Mesenchymal stem cell (in vitro differentiated cells and primary cell): ENCODE measurements around the gene RPTOR.
A peak's percentile ranks its signal among the peaks of the same experiment; 100 is the strongest.

Source experiments
- DNase-seq: peaks from one replicate; pipeline ENCODE4 v3.0.0-alpha.2; 2013
- H2AFZ ChIP-seq: one replicate; pipeline ENCODE4 v1.6.1; 2013; ENCODE audit warnings: low read depth, mild to moderate bottlenecking, control low read depth, inconsistent platforms, low read length, moderate library complexity
- H2AK5ac ChIP-seq: 2 replicates; pipeline ENCODE4 v1.6.1; 2013; ENCODE audit warnings: low read length, moderate library complexity, mild to moderate bottlenecking, inconsistent platforms; ENCODE audit not compliant: severe bottlenecking
- H2BK120ac ChIP-seq: one replicate; pipeline ENCODE4 v1.6.1; 2013; ENCODE audit warnings: low read depth, mild to moderate bottlenecking, inconsistent platforms, low read length, moderate library complexity
- H2BK12ac ChIP-seq, 2 experiments: one replicate each; pipeline ENCODE4 v1.6.1; 2013; ENCODE audit warnings: inconsistent platforms in 2 of 2, low read length in 2 of 2, mild to moderate bottlenecking in 2 of 2, moderate library complexity in 2 of 2, control low read depth in 1 of 2
- H2BK15ac ChIP-seq: one replicate; pipeline ENCODE4 v1.6.1; 2013; ENCODE audit warnings: mild to moderate bottlenecking, low read depth, inconsistent platforms; ENCODE audit not compliant: poor library complexity, severe bottlenecking
- H2BK5ac ChIP-seq: 2 replicates; pipeline ENCODE4 v1.6.1; 2013; ENCODE audit warnings: low read depth, mild to moderate bottlenecking, low read length, control low read depth, inconsistent platforms; ENCODE audit not compliant: poor library complexity, severe bottlenecking
- H3K14ac ChIP-seq, 2 experiments: one replicate each; pipeline ENCODE4 v1.6.1; 2013; ENCODE audit warnings: inconsistent platforms in 2 of 2, low read length in 2 of 2, control low read depth in 1 of 2, mild to moderate bottlenecking in 1 of 2, moderate library complexity in 1 of 2
- H3K18ac ChIP-seq, 2 experiments: one replicate each; pipeline ENCODE4 v1.6.1; 2013; ENCODE audit warnings: inconsistent platforms in 2 of 2, low read length in 2 of 2, control low read depth in 1 of 2, low read depth in 1 of 2, mild to moderate bottlenecking in 1 of 2
- H3K23ac ChIP-seq, 2 experiments: one replicate each; pipeline ENCODE4 v1.6.1; 2013; ENCODE audit warnings: inconsistent platforms in 2 of 2, low read length in 2 of 2, mild to moderate bottlenecking in 2 of 2, moderate library complexity in 2 of 2, control low read depth in 1 of 2
- H3K27ac ChIP-seq: 2 replicates; pipeline ENCODE4 v1.5.1; 2013; ENCODE audit warnings: mild to moderate bottlenecking, moderate library complexity, low read length, control low read depth, inconsistent platforms; ENCODE audit not compliant: poor library complexity, severe bottlenecking
- H3K27me3 ChIP-seq, 2 experiments: 2 replicates each; pipeline versions ENCODE4 v1.6.1 to v1.7.0; 2013; ENCODE audit warnings: low read length in 2 of 2, mild to moderate bottlenecking in 2 of 2, moderate library complexity in 2 of 2, control low read depth in 1 of 2, inconsistent platforms in 1 of 2; ENCODE audit not compliant: control insufficient read depth in 1 of 2, insufficient read depth in 1 of 2
- H3K36me3 ChIP-seq, 2 experiments: 2 replicates each; pipeline versions ENCODE4 v1.6.1 to v1.7.0; 2013; ENCODE audit warnings: low read length in 2 of 2, control low read depth in 1 of 2, inconsistent platforms in 1 of 2, low read depth in 1 of 2, mild to moderate bottlenecking in 1 of 2; ENCODE audit not compliant: insufficient read depth in 2 of 2, control insufficient read depth in 1 of 2
- H3K4ac ChIP-seq, 2 experiments: one replicate each; pipeline ENCODE4 v1.6.1; 2013; ENCODE audit warnings: inconsistent platforms in 2 of 2, low read length in 2 of 2, mild to moderate bottlenecking in 2 of 2, moderate library complexity in 2 of 2, control low read depth in 1 of 2, low read depth in 1 of 2
- H3K4me1 ChIP-seq: 2 replicates; pipeline ENCODE4 v1.6.1; 2013; ENCODE audit warnings: low read depth, low read length, control low read depth; ENCODE audit not compliant: control insufficient read depth, insufficient read depth
- H3K4me2 ChIP-seq: 2 replicates; pipeline ENCODE4 v1.6.1; 2013; ENCODE audit warnings: low read length, mild to moderate bottlenecking, inconsistent platforms; ENCODE audit not compliant: poor library complexity, severe bottlenecking
- H3K4me3 ChIP-seq, 2 experiments: 2 replicates each; pipeline versions ENCODE4 v1.5.1 to v1.7.0; 2013; ENCODE audit warnings: low read length in 2 of 2, mild to moderate bottlenecking in 2 of 2, control low read depth in 1 of 2, low read depth in 1 of 2; ENCODE audit not compliant: insufficient read depth in 1 of 2
- H3K79me1 ChIP-seq: replicated peaks from 2 replicates; pipeline ENCODE4 v1.6.1; 2013; ENCODE audit warnings: mild to moderate bottlenecking, control low read depth, low read length, inconsistent platforms; ENCODE audit not compliant: poor library complexity, severe bottlenecking
- H3K9ac ChIP-seq: 2 replicates; pipeline ENCODE4 v1.7.0; 2013; ENCODE audit warnings: mild to moderate bottlenecking, low read length, moderate library complexity
- H3K9me3 ChIP-seq: 2 replicates; pipeline ENCODE4 v1.7.0; 2013; ENCODE audit warnings: mild to moderate bottlenecking, low read length; ENCODE audit not compliant: control insufficient read depth
- H4K8ac ChIP-seq: one replicate; pipeline ENCODE4 v1.6.1; 2013; ENCODE audit warnings: inconsistent platforms, mild to moderate bottlenecking, low read length, moderate library complexity
- H4K91ac ChIP-seq: one replicate; pipeline ENCODE4 v1.6.1; 2013; ENCODE audit warnings: mild to moderate bottlenecking, low read length, inconsistent platforms
- WGBS: methylation state at CpG from one replicate; pipeline ENCODE4 v1.1.7; 2013; ENCODE audit warnings: mixed read lengths; 5-methylcytosine and 5-hydroxymethylcytosine counted together

RPTOR gene

GRCh38 chr17:80916246-80916645, 371.6 kb downstream of the RPTOR start:
- no peak overlapping the region for H3K14ac ChIP-seq
- WGBS, result 92% methylated on average over 6 of the region's 8 CpGs
- no peak for DNase-seq

GRCh38 chr17:80917716-80918560, 373.3 kb downstream of the RPTOR start:
- no peak overlapping the region for H2AFZ ChIP-seq
- H2BK12ac ChIP-seq, result no peak overlapping the region
- no peak overlapping the region for H3K4me3 ChIP-seq
- no peak overlapping the region for H4K91ac ChIP-seq
- no peak overlapping the region for H3K23ac ChIP-seq
- peaks cover 27% of the 10 kb centered on the region for H3K4me1 ChIP-seq
- H3K4me2 ChIP-seq, result no peak overlapping the region
- DNase-seq, result no peak
- 93% methylated on average over 33 of the region's 33 CpGs for WGBS
- peaks cover 46 to 50% of the 10 kb centered on the region in 2 experiments for H3K36me3 ChIP-seq
- no peak overlapping the region for H4K8ac ChIP-seq
- H3K27ac ChIP-seq, result no peak overlapping the region
- no peaks in the 10 kb centered on the region for H3K27me3 ChIP-seq
- no peak overlapping the region for H2BK15ac ChIP-seq
- H3K4ac ChIP-seq, result no peak overlapping the region
- H3K9ac ChIP-seq, result no peak overlapping the region
- H2BK5ac ChIP-seq, result no peak overlapping the region
- no peak overlapping the region for H2AK5ac ChIP-seq
- no peak overlapping the region for H3K18ac ChIP-seq
- H3K14ac ChIP-seq, result no peak overlapping the region
- H3K9me3 ChIP-seq, result no peaks in the 10 kb centered on the region
- no peaks in the 10 kb centered on the region for H3K79me1 ChIP-seq
- no peak overlapping the region for H2BK120ac ChIP-seq

More at GRCh38 chr17:80916246-80916645, 371.6 kb downstream of the RPTOR start:
- Histone ChIP-seq H3K18ac (no peak overlapping the region), H3K27ac (no peak overlapping the region), H4K8ac (no peak overlapping the region), H2BK5ac (no peak overlapping the region), H2BK15ac (no peak overlapping the region), H2AK5ac (no peak overlapping the region), H3K9me3 (no peaks in the 10 kb centered on the region), H3K27me3 (no peaks in the 10 kb centered on the region), H2BK12ac (no peak overlapping the region), H2BK120ac (no peak overlapping the region), H3K23ac (peak overlapping the region in 1 of 2 experiments; percentile 61), H3K4me3 (peak overlapping the region in 1 of 2 experiments; percentile 14), H3K9ac (no peak overlapping the region), H3K4me1 (peaks cover 14% of the 10 kb centered on the region), H4K91ac (no peak overlapping the region), H2AFZ (no peak overlapping the region), H3K4ac (no peak overlapping the region), H3K4me2 (no peak overlapping the region), H3K79me1 (no peaks in the 10 kb centered on the region), H3K36me3 (peaks cover 53 to 59% of the 10 kb centered on the region in 2 experiments)

- Histone ChIP-seq H2BK5ac (no peak overlapping the region), H2BK12ac (no peak overlapping the region), H3K4me1 (peaks cover 27% of the 10 kb centered on the region), H2BK15ac (no peak overlapping the region), H3K27me3 (no peaks in the 10 kb centered on the region), H2AK5ac (no peak overlapping the region), H3K36me3 (peaks cover 45 to 58% of the 10 kb centered on the region in 2 experiments), H2AFZ (no peak overlapping the region), H3K4me3 (no peak overlapping the region), H3K14ac (no peak overlapping the region), H3K27ac (no peak overlapping the region), H3K9ac (no peak overlapping the region), H3K9me3 (no peaks in the 10 kb centered on the region), H4K91ac (peak overlapping the region; percentile 32), H3K79me1 (no peaks in the 10 kb centered on the region), H2BK120ac (no peak overlapping the region), H3K4ac (no peak overlapping the region), H4K8ac (no peak overlapping the region), H3K18ac (no peak overlapping the region), H3K23ac (no peak overlapping the region), H3K4me2 (no peak overlapping the region)
- DNase-seq, result no peak
- WGBS, result 94% methylated on average over 15 of the region's 15 CpGs
Observed at GRCh38 chr17:80918731-80919130, 374.1 kb downstream of the RPTOR start.

- no peaks in the 10 kb centered on the region for H3K9me3 ChIP-seq
- no peaks in the 10 kb centered on the region for H3K79me1 ChIP-seq
- no peak overlapping the region for H3K4me3 ChIP-seq
- H2BK12ac ChIP-seq, result no peak overlapping the region
- H3K4ac ChIP-seq, result no peak overlapping the region
- H3K27me3 ChIP-seq, result no peaks in the 10 kb centered on the region
- no peak overlapping the region for H3K27ac ChIP-seq
- no peak overlapping the region for H3K18ac ChIP-seq
- no peak overlapping the region for H4K8ac ChIP-seq
- H2BK15ac ChIP-seq, result peak overlapping the region; percentile 48
- H3K4me2 ChIP-seq, result no peak overlapping the region
- no peak overlapping the region for H2BK5ac ChIP-seq
- no peak overlapping the region for H2AK5ac ChIP-seq
- H3K9ac ChIP-seq, result no peak overlapping the region
- WGBS, result 93% methylated on average over 30 of the region's 33 CpGs
- H4K91ac ChIP-seq, result no peak overlapping the region
- no peak for DNase-seq
- H3K23ac ChIP-seq, result no peak overlapping the region
- peaks cover 27% of the 10 kb centered on the region for H3K4me1 ChIP-seq
- H3K14ac ChIP-seq, result no peak overlapping the region
- no peak overlapping the region for H2BK120ac ChIP-seq
- H3K36me3 ChIP-seq, result peaks cover 51 to 58% of the 10 kb centered on the region in 2 experiments
- no peak overlapping the region for H2AFZ ChIP-seq
Observed at GRCh38 chr17:80919331-80920311, 375.0 kb downstream of the RPTOR start.
